HUES6 (cell line): Measurements from ENCODE around the gene VMP1.
"Not testable (repeated sequence)": the region's sequence is repeated elsewhere in the genome, so short reads cannot be mapped to it uniquely, and the experiment has no call there.

Experiments used
- H3K27ac ChIP-seq: 2 replicates; pipeline ENCODE4 v1.7.0; 2013; ENCODE audit warnings: low read depth, mild to moderate bottlenecking, low read length, inconsistent platforms
- H3K27me3 ChIP-seq: 2 replicates; pipeline ENCODE4 v1.6.1; 2013; ENCODE audit warnings: low read length; ENCODE audit not compliant: control insufficient read depth, insufficient read depth
- H3K36me3 ChIP-seq: 2 replicates; pipeline ENCODE4 v1.6.1; 2013; ENCODE audit warnings: low read length; ENCODE audit not compliant: control insufficient read depth, insufficient read depth
- H3K4me1 ChIP-seq: 2 replicates; pipeline ENCODE4 v1.6.1; 2013; ENCODE audit warnings: low read length; ENCODE audit not compliant: control insufficient read depth, insufficient read depth
- H3K4me3 ChIP-seq: 2 replicates; pipeline ENCODE4 v1.5.1; 2013; ENCODE audit warnings: low read depth, low read length
- H3K9ac ChIP-seq: one replicate; pipeline ENCODE4 v1.6.1; 2013; ENCODE audit warnings: mild to moderate bottlenecking, low read length
- H3K9me3 ChIP-seq: 2 replicates; pipeline ENCODE4 v1.6.1; 2013; ENCODE audit warnings: low read depth, low read length; ENCODE audit not compliant: control insufficient read depth, insufficient read depth

Gene VMP1

DNA sequence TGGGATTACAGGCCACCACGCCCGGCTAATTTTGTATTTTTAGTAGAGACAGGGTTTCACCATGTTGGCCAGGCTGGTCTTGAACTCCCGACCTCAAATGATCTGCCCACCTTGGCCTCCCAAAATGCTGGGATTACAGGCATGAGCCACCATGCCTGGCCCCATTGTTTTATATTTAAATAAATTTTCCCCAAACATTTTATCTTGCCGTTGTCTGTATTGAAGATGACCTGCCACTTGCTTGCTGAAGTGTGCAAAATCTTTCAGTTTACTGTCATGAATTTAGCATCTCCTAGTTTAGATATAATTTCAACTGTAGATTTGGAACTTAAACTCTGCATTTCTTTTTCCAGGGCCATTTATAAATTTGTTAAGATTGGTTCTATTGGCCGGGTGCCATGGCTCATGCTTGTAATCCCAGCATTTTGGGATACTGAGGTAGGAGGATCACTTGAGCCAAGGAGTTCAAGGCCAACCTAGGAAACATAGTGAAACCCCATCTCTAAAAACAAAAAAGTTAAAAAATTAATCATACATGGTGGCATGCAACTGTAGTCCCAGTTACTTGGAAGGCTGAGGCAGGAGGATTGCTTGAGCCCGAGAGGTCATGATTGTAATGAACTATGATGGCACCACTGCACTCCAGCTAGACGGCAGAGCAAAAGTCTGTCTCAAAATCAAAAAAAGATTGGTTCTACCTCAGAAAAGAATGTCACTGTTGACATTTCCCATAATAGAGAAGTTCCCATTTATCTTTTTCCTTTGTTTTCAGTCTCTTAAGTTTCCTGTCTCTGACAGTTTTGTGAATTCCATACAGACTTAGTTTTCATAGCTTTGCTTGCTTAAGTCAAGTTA is 84.4 kb downstream of the VMP1 start:
- Histone ChIP-seq H3K9me3 (no peaks in the 10 kb centered on the region), H3K36me3 (no peaks in the 10 kb centered on the region), H3K9ac (no peak overlapping the region), H3K27me3 (no peaks in the 10 kb centered on the region), H3K4me3 (no peak overlapping the region), H3K4me1 (peaks cover 7% of the 10 kb centered on the region), H3K27ac (no peak overlapping the region)

DNA sequence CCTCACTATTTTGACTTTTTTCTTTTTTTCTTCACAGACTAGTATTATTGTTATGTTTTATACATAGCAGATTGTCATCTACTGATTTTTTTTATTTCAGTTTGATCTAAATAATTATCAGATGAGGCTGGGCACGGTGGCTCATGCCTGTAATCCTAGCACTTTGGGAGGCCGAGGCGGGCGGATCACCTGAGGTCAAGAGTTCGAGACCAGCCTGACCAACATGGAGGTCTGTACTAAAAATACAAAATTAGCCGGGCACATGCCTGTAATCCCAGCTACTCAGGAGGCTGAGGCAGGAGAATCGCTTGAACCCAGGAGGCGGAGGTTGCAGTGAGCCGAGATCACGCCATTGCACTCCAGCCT is 85.0 kb downstream of the VMP1 start:
- not testable (repeated sequence) for H3K4me3 ChIP-seq, H3K27ac ChIP-seq, H3K9ac ChIP-seq, H3K9me3 ChIP-seq, H3K4me1 ChIP-seq, H3K27me3 ChIP-seq, H3K36me3 ChIP-seq

DNA sequence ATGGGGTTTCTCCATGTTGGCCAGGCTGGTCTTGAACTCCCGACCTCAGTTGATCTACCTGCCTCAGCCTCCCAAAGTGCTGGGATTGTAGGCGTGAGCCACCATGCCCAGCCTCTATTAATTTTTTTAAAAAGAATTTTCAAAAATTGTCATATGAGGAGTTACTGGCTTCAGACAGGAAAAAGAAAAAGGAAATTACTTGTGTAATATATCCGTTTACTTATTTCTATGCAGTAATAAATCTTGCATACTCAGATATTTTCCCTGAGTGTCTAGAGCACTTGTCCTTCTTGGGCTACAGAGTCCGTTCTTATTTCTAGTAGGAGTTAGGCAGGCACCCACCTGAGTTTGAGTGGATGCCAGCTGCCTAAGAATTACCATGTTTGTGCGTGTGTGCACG is 85.8 kb downstream of the VMP1 start:
- Histone ChIP-seq H3K4me1 (no peaks in the 10 kb centered on the region), H3K36me3 (no peaks in the 10 kb centered on the region), H3K9ac (no peak overlapping the region), H3K4me3 (no peak overlapping the region), H3K27ac (no peak overlapping the region), H3K27me3 (no peaks in the 10 kb centered on the region), H3K9me3 (no peaks in the 10 kb centered on the region)

DNA sequence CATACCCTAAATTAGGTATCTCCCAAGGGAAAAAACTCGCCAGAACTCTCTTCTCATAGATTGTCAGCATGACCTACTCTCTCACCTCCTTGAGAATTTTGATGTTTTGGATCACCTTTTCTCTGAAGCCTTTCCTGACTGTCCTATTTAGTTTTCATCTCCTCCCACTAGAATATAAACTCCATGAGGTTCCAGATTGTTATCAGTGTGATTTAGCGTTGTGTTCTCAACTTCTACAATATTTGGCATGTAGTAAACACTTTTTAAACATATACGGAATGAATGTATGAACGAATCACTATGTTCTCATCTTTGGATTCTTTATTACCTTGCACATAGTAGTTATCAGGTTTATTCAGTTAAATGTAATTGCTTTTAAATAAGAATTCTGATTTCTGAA is 88.7 kb downstream of the VMP1 start:
- Histone ChIP-seq H3K9me3 (no peaks in the 10 kb centered on the region), H3K4me3 (no peak overlapping the region), H3K27me3 (no peaks in the 10 kb centered on the region), H3K27ac (no peak overlapping the region), H3K9ac (no peak overlapping the region), H3K36me3 (no peaks in the 10 kb centered on the region), H3K4me1 (no peaks in the 10 kb centered on the region)

DNA sequence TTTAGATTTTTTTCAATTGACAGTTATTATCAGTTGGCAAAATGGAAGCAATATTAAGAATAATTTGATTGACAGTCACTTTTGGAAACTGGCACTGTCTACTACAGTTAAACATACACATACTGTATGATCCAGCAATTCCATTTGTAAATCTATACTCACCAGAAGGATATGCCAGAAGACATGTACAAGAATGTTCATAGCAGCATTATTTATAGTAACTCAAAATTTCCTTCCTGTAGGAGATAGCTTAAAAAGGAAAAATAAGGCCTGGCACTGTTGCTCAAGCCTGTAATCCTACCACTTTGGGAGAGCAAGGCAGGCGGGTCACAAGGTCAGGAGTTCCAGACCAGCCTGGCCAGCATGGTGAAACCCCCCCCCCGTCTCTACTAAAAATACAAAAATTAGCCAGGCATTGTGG is 89.3 kb downstream of the VMP1 start:
- no peak overlapping the region for H3K4me3 ChIP-seq
- H3K36me3 ChIP-seq: no peaks in the 10 kb centered on the region
- H3K4me1 ChIP-seq: no peaks in the 10 kb centered on the region
- H3K9me3 ChIP-seq: no peaks in the 10 kb centered on the region
- H3K27me3 ChIP-seq: no peaks in the 10 kb centered on the region
- H3K27ac ChIP-seq: no peak overlapping the region
- no peak overlapping the region for H3K9ac ChIP-seq

DNA sequence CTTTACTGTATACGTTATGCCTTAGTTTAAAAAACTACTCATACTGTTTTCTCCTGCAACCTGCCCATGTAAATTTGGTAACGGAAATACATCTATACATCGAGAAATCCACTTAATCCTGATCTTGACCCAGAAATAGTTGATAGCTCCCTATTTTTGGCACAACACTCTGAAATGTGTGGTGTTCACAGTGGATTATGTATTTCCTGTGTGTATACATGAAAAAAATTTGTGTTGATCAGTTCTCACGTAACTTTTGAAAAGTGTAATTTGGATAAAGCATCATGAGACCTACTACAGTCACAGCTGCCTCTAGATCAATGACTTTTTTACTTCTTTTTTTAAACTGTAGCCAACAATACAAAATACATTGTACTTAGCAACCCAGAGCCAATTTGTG is 90.7 kb downstream of the VMP1 start:
- no peak overlapping the region for H3K9ac ChIP-seq
- H3K4me3 ChIP-seq: no peak overlapping the region
- H3K4me1 ChIP-seq: no peaks in the 10 kb centered on the region
- no peaks in the 10 kb centered on the region for H3K9me3 ChIP-seq
- H3K27ac ChIP-seq: no peak overlapping the region
- no peaks in the 10 kb centered on the region for H3K27me3 ChIP-seq
- no peaks in the 10 kb centered on the region for H3K36me3 ChIP-seq

DNA sequence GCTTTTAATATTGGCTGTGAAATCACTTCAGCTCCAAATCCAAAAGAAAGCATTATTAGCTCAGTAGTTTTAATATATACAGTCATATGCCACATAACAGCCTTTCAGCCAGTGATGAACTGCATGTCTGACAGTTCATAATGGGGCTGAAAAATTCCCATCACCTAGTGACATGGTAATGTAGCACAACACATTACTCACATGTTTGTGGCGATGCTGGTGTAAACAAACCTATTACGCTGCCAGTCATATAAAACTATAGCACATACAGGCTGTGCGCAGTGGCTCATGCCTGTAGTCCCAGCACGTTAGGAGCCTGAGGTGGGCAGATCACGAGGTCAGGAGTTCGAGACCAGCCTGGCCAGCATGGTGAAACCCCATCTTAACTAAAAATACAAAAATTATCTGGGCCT is 93.1 kb downstream of the VMP1 start:
- H3K9ac ChIP-seq: no peak overlapping the region
- H3K4me1 ChIP-seq: no peaks in the 10 kb centered on the region
- no peaks in the 10 kb centered on the region for H3K9me3 ChIP-seq
- H3K36me3 ChIP-seq: no peaks in the 10 kb centered on the region
- no peak overlapping the region for H3K27ac ChIP-seq
- H3K4me3 ChIP-seq: no peak overlapping the region
- H3K27me3 ChIP-seq: no peaks in the 10 kb centered on the region

DNA sequence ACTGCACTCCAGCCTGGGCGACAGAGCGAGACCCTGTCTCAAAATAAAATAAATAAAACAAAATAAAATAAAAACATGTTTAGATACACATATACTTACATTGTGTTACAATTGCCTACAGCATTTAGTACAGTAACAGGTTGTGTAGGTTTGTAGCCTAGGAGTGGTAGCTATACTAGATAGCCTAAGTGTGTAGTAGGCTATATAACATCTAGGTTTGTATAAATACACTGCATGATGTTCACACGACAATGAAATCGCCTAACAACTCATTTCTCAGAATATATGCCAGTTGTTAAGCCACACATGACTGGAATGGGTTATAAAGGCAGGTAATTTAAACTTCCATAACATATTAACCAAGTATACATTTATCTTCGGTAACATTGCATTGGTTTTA is 94.7 kb downstream of the VMP1 start:
- Histone ChIP-seq H3K9ac (no peak overlapping the region), H3K27ac (no peak overlapping the region)

DNA sequence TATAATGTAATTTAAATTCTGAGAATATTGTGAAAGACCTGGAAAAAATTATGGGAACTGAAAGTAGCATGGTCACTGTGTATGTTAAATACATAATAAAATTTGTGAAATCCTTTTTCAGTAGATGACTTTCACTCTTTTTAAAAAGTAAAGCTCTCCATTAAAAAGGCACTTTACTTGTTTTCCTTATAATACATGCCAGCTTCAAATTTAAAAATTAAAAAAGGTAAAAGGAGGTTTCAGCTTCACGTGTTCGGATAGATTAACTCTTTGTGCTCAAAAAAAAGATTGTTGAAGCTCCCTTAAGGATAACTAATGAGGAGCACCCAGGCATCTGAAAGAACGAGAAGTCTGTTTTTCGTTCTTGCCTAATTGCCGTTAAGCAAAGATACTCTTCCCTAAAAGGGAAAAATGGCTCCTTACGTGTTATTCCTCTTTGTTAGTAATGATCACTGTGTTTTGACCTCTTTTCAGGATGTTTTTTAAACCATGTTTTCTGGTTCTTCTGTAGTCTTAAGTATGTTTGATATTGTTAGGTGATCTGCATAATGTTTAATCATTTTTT is 97.5 kb downstream of the VMP1 start:
- no peak overlapping the region for H3K4me3 ChIP-seq
- H3K4me1 ChIP-seq: no peaks in the 10 kb centered on the region
- H3K36me3 ChIP-seq: no peaks in the 10 kb centered on the region
- H3K27ac ChIP-seq: no peak overlapping the region
- H3K9ac ChIP-seq: no peak overlapping the region
- H3K27me3 ChIP-seq: no peaks in the 10 kb centered on the region
- H3K9me3 ChIP-seq: no peaks in the 10 kb centered on the region

More for the DNA sequence above, 94.7 kb downstream of the VMP1 start:
- Histone ChIP-seq H3K4me3 (no peak overlapping the region), H3K9me3 (no peaks in the 10 kb centered on the region), H3K36me3 (no peaks in the 10 kb centered on the region), H3K27me3 (no peaks in the 10 kb centered on the region), H3K4me1 (no peaks in the 10 kb centered on the region)

DNA sequence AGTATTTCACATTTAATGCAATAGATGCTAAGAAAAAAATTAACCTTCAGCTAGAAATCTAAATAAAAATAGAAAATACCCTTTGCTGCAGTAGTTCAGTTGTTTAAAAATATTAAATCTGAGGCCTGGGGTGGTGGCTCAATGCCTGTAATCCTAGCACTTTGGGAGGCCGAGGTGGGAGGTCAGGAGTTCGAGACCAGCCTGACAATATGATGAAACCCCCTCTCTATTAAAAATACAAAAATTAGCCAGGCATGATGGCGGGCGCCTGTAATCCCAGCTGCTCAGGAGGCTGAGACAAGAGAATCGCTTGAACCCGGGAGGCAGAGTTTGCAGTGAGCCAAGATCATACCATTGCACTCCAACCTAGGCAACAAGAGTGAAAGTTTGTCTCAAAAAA is 98.9 kb downstream of the VMP1 start:
- not testable (repeated sequence) for H3K27ac ChIP-seq, H3K9ac ChIP-seq, H3K9me3 ChIP-seq, H3K36me3 ChIP-seq, H3K4me3 ChIP-seq, H3K27me3 ChIP-seq, H3K4me1 ChIP-seq

DNA sequence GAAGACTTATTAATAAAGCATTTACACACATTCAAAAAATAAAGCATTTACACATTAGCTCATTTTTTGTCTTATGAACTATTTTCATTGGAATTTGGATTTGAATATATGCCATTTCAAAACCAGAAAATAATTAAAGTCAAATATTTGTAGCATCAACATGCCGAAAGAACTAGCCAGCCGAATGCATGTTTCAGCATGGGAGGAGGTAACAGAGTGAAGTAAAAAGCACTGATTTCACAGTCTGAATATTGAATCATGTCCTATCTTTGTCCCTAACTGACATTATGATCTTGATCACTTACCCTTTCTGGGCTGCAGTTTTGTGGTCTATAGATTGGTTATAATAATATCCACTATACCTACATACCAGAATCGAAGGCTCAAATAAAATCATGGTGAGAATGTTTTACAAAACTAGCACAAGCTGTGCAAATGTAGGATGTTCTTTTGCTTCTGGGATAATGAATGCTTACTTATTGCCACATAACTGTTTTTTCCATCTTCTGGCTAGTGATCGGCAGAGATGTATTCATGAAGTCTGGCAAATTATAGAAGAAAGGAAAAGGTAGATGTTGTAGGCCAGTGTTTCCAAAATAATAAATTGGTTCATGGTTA is 100.5 kb downstream of the VMP1 start:
- Histone ChIP-seq H3K27ac (no peak overlapping the region), H3K9me3 (no peaks in the 10 kb centered on the region), H3K36me3 (peaks cover 8% of the 10 kb centered on the region; the same call in 1 of the 2 replicates), H3K4me3 (no peak overlapping the region), H3K4me1 (no peaks in the 10 kb centered on the region), H3K9ac (no peak overlapping the region), H3K27me3 (no peaks in the 10 kb centered on the region)
